Fibroblast of skin of scalp (primary cell): ENCODE results near the gene TMEM106C.
A peak's percentile ranks its signal among the peaks of the same experiment; 100 is the strongest.
"Not testable (repeated sequence)": the region's sequence is repeated elsewhere in the genome, so short reads cannot be mapped to it uniquely, and the experiment has no call there.

Experiments used
- DNase-seq: peaks from one replicate; pipeline ENCODE4 v3.0.0-alpha.2; 2013

Gene TMEM106C

DNA sequence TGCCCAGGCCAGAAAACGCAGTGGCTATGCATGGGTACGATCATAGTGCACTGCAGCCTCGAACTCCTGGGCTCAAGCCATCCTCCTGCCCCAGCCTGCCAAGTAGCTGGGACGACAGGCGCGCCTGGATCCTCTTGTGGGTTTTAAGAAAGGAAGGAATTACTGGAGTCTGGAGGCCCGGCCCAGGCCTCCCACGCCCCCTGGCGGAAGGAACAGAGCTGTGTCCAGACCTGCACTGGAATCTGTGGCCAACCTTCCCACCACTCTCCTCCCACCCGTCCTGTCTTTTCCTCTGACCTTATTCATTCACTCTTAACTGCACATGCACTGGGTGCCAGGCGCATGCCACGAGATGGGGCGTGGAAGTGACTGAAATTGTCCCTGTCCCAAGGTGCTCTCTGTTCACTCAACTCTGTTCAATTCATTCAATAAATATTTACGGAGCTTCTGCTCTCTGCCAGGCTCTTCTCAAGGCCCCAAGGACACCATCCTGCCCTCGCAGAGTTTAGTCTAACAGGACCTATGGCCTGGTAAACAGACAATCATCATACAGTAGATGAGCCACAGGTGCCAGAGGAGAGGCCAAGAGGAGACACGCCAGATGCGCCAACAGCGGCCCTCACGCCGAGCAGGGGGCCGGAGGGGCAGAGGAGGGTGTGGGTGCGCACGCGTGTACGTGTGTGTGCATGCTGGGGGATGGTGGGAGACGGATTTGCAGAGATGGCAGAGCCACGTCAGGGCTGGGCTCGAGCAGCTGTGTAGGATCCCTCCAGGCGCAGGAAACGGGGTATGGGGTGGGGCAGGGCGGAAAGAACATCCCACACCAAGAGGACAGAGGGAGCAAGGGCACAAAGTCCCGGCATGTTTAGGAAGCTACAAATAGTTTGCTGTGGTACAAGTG is 13.7 kb upstream of the TMEM106C start:
- peak; percentile 85 for DNase-seq

- no peak for DNase-seq
Measured at GRCh38 chr12:47950856-47951468, 12.4 kb upstream of the TMEM106C start.

GRCh38 chr12:47954058-47954457 is 9.3 kb upstream of the TMEM106C start:
- DNase-seq = no peak

DNA sequence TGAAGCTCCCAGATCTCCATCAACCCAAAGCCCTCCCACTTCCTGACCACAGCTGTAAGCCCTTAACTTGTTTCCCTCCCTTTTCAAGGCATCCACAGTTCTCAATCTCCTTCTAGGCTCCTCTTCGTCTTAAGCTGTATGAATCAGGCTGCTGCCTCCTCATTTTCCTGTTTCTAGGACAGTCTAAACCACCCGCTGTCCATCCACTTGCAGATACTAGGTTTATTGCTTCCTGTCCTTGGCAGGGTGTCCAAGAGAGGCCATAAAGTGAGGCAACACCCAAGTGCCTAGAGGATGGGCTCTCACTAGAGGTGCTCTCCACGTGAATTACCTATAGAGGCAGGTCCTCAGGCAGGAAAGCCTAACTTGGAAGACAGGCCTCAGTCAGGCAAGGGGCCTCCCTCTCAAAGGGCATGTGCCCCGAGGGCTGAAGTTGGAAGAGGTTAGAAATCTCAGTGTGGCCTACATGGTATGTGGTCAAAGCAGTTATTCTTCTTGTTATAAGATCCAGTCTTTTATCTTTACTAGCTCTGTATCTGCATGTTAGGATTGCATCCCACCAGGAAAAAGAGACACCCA is 8.8 kb upstream of the TMEM106C start:
- DNase-seq = no peak

GRCh38 chr12:47955059-47955458 is 8.3 kb upstream of the TMEM106C start:
- no peak for DNase-seq

- not testable (repeated sequence) for DNase-seq
Measured at GRCh38 chr12:47957671-47958070, 5.7 kb upstream of the TMEM106C start.

- no peak for DNase-seq
Measured at GRCh38 chr12:47962198-47962597, 1.2 kb upstream of the TMEM106C start.

- DNase-seq = no peak
Measured at GRCh38 chr12:47964106-47964728, 821 bp downstream of the TMEM106C start.

- DNase-seq = no peak
Measured at GRCh38 chr12:47965581-47965980, 2.2 kb downstream of the TMEM106C start.

- peak; percentile 82 for DNase-seq
Measured at GRCh38 chr12:47967461-47968321, 4.3 kb downstream of the TMEM106C start.

GRCh38 chr12:47969845-47970244 is 6.4 kb downstream of the TMEM106C start:
- no peak for DNase-seq

- DNase-seq = no peak
Measured at GRCh38 chr12:47970843-47971242, 7.4 kb downstream of the TMEM106C start.

- DNase-seq = no peak
Measured at GRCh38 chr12:47972895-47973294, 9.5 kb downstream of the TMEM106C start.

DNA sequence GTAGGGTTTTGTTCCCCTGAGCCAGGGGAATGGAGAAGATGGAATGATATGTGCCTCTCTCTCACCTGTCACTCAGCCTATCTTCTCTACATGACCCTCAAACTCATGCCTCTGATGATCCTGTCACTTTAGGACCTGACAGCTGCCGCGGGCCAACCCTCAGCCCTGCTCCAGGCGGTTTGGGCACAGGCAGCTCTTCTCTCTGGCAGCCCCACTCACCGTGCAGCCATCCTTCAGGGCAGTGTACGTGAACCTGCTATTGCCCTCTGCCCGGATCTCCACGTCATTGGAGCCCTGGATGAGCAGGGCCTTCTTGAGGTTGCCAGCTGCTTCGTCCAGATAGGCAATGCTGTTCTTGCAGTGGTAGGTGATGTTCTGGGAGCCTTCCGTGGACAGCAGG is 10.5 kb downstream of the TMEM106C start:
- DNase-seq = no peak

DNA sequence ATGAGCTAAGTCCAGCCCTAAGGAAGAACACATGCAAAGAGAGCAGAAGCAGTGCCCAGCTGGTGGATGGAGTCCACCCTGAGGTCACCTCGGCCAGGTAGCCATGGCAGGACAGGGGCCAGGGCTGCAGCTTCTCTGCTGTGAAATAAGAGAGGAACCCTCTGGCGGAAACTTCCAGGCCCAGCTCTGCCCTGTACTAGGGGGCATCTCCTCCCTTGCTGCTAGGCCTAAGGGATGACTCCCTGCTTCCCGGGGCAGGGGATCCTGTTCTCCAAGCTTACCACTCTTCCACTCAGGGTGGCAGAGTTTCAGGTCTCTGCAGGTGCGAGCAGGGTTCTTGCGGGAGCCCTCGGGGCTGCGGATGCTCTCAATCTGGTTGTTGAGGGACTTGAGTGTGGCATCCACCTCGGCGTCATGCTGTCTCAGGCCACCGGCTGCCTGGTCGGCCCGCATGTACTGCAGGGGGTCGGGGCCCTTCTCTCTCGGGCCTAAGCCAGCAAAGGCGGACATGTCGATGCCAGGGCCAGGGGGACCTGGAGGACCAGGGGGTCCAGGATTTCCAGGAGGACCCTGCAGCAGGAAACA is 11.7 kb downstream of the TMEM106C start:
- DNase-seq = no peak

DNA sequence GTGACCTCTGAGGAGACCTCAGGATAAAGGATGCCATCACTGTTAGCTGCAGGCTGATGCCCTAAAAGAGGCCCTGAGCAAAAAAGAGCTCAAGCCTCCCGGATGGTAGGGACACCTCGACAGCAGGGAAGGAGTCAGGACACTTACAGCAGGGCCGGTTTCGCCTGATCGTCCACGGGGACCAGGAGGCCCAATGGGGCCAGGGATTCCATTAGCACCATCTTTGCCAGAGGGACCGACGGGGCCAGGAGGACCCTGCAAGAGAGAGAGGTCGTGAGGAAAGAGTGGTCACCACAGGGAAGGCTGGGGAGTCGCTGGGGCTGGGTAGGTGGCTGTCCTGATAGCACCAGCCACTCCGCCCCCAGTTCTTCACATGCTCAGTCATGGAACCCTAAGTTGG is 12.4 kb downstream of the TMEM106C start:
- no peak for DNase-seq

DNA sequence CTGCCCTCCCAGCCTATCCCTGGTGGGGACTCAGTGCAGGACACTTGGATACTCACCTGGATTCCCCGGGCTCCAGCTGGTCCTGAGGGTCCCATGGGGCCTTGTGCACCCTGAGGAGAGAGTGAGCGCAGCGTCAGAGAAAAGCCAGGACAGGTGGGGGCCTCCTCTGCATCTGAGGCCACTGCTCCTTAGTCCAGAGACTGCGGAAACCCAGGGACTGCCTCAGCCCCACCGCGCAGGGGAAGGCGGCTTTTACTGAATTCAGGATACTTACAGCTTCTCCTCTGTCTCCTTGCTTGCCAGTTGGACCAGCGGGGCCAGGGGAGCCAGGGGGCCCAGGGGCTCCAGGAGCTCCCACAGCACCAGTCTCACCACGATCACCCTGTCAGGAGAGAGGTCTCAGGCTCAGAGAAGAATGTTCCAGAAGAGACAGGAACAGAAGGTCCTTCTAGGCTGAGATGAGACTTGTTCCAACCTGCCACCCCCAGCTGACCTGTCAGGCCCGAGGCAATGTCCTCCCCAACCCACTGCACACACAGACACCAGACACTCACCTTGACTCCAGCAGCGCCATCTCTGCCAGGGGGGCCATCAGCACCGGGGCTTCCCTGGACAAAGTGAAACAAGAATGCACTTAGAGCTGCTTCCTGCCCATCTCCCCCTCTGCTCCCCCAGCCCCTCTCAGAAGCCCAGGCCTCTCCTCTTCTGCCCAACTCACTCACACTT is 13.8 kb downstream of the TMEM106C start:
- no peak for DNase-seq

GRCh38 chr12:47977772-47978597 is 14.6 kb downstream of the TMEM106C start:
- no peak for DNase-seq

DNA sequence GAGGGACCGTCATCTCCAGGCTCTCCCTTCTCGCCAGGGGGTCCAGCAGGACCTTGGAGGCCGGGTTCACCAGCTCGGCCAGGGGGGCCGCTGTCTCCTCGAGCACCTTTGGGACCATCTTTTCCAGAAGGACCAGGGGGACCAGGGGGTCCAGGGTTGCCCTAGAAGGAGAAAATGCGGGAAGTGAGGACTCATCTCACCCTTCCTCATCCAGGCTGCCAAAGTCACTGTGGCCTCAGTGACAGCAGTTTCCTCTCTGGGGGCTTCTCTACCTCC is 15.1 kb downstream of the TMEM106C start:
- no peak for DNase-seq

GRCh38 chr12:47979166-47979565 is 15.8 kb downstream of the TMEM106C start:
- no peak for DNase-seq

GRCh38 chr12:47979686-47980085 is 16.3 kb downstream of the TMEM106C start:
- no peak for DNase-seq
